CD4-positive, CD25-positive, alpha-beta regulatory T cell (primary cell): ENCODE data around the gene DYNLT3. TPM values are rescaled to one million over a fixed set of nuclear protein-coding genes. Genes with fewer than 3 reads are reported as not detected.

Experiments
- ATAC-seq, 2 donors: fragments of 150-1000 bp; cut with Tn5 transposase; one replicate each; pipeline ENCODE4 v1.10.0; 2021; ENCODE audit warnings: low read depth in 2 of 2, moderate number of reproducible peaks in 2 of 2, moderate library complexity in 1 of 2
- DNase-seq, 3 donors: peaks; one replicate each; pipeline versions ENCODE4 v3.0.0 to v3.0.0-alpha.2; 2012 to 2022; ENCODE audit warnings: mixed read lengths in 1 of 3
- H3K27ac ChIP-seq: one replicate; pipeline ENCODE4 v1.7.0; 2013; ENCODE audit warnings: mild to moderate bottlenecking, low read length; ENCODE audit not compliant: insufficient read depth, poor library complexity, severe bottlenecking
- H3K27me3 ChIP-seq: one replicate; pipeline ENCODE4 v1.7.0; 2013; ENCODE audit warnings: low read length; ENCODE audit not compliant: control insufficient read depth, insufficient read depth
- H3K36me3 ChIP-seq: one replicate; pipeline ENCODE4 v1.7.0; 2013; ENCODE audit warnings: mild to moderate bottlenecking, low read length, moderate library complexity; ENCODE audit not compliant: control insufficient read depth, insufficient read depth
- H3K4me1 ChIP-seq: 2 replicates; pipeline ENCODE4 v1.7.0; 2013; ENCODE audit warnings: mild to moderate bottlenecking, low read length; ENCODE audit not compliant: insufficient read depth, control insufficient read depth, poor library complexity, severe bottlenecking
- H3K4me3 ChIP-seq: one replicate; pipeline ENCODE4 v1.7.0; 2013; ENCODE audit warnings: low read depth, mild to moderate bottlenecking, low read length, moderate library complexity
- H3K9me3 ChIP-seq, 2 experiments: 1 replicate in 1 of 2; 2 replicates in 1 of 2; pipeline ENCODE4 v1.7.0; 2013; ENCODE audit warnings: low read length in 2 of 2, mild to moderate bottlenecking in 1 of 2, moderate library complexity in 1 of 2; ENCODE audit not compliant: control insufficient read depth in 2 of 2
- H3K27ac Mint-ChIP-seq, 3 donors: one replicate each; pipeline ENCODE4 v1.8.0; 2020 to 2022; ENCODE audit warnings: mild to moderate bottlenecking in 3 of 3, mixed read lengths in 3 of 3, moderate library complexity in 2 of 3
- H3K27me3 Mint-ChIP-seq: one replicate; pipeline ENCODE4 v1.8.0; 2022; ENCODE audit warnings: mild to moderate bottlenecking, mixed read lengths
- H3K36me3 Mint-ChIP-seq: one replicate; pipeline ENCODE4 v1.8.0; 2020; ENCODE audit warnings: mixed read lengths
- H3K4me1 Mint-ChIP-seq, 4 donors: one replicate each; pipeline ENCODE4 v1.8.0; 2020 to 2022; ENCODE audit warnings: mixed read lengths in 4 of 4, mild to moderate bottlenecking in 1 of 4
- H3K4me3 Mint-ChIP-seq, 4 donors: one replicate each; pipeline ENCODE4 v1.8.0; 2020 to 2022; ENCODE audit warnings: mild to moderate bottlenecking in 4 of 4, mixed read lengths in 4 of 4, moderate library complexity in 3 of 4
- H3K9me3 Mint-ChIP-seq, 7 donors: one replicate each; pipeline ENCODE4 v1.8.0; 2020 to 2022; ENCODE audit warnings: mixed read lengths in 7 of 7, mild to moderate bottlenecking in 3 of 7, moderate library complexity in 2 of 7
- polyA plus RNA-seq, 4 donors: library from polyadenylated mRNA; unstranded; fragments of 300-500 nt; fragmentation: Illumina TruSeq; gene quantifications; one replicate each; pipeline ENCODE4 v1.2.3, GENCODE V29; 2021
- total RNA-seq: library from RNA; stranded (reverse); gene quantifications from one replicate; pipeline ENCODE4 v1.2.3, GENCODE V29; 2022

The DYNLT3 gene
- total and polyA plus RNA-seq, 5 donors from 2014 or later: 18.8 to 32.5 (median 25.8) TPM

- H3K27me3 ChIP-seq: no peaks in the 10 kb centered on the region
- Mint-ChIP-seq H3K27ac (peak overlapping the region in 1 of 3 donors; percentile 56), H3K4me3 (no peak overlapping the region), H3K4me1 (peaks cover 0 to 23% (median 16%) of the 10 kb centered on the region in 4 donors), H3K27me3 (no peaks in the 10 kb centered on the region), H3K9me3 (no peaks in the 10 kb centered on the region), H3K36me3 (peaks cover 9% of the 10 kb centered on the region)
- H3K4me1 ChIP-seq: peaks cover 5% of the 10 kb centered on the region
- no peak overlapping the region for H3K27ac ChIP-seq
- ATAC-seq (no peak), DNase-seq (no peak)
- H3K4me3 ChIP-seq: no peak overlapping the region
- peaks cover 4% of the 10 kb centered on the region for H3K36me3 ChIP-seq
- no peaks in the 10 kb centered on the region for H3K9me3 ChIP-seq
Observed at GRCh38 chrX:37840931-37841330, 6.4 kb downstream of the DYNLT3 start.

- no peaks in the 10 kb centered on the region for H3K9me3 ChIP-seq
- no peak overlapping the region for H3K27ac ChIP-seq
- peaks cover 3% of the 10 kb centered on the region for H3K36me3 ChIP-seq
- H3K4me3 ChIP-seq: no peak overlapping the region
- Mint-ChIP-seq H3K9me3 (no peaks in the 10 kb centered on the region), H3K4me1 (no peaks in the 10 kb centered on the region), H3K27me3 (no peaks in the 10 kb centered on the region), H3K27ac (no peak overlapping the region), H3K36me3 (peaks cover 4% of the 10 kb centered on the region), H3K4me3 (no peak overlapping the region)
- H3K4me1 ChIP-seq: no peaks in the 10 kb centered on the region
- no peaks in the 10 kb centered on the region for H3K27me3 ChIP-seq
- DNase-seq: no peak
- ATAC-seq: no peak
Observed at GRCh38 chrX:37834937-37835336, 12.4 kb downstream of the DYNLT3 start.

GRCh38 chrX:37830371-37830770, 17.0 kb downstream of the DYNLT3 start:
- no peaks in the 10 kb centered on the region for H3K27me3 ChIP-seq
- H3K4me3 ChIP-seq: no peak overlapping the region
- no peaks in the 10 kb centered on the region for H3K9me3 ChIP-seq
- Mint-ChIP-seq H3K9me3 (no peaks in the 10 kb centered on the region), H3K27me3 (no peaks in the 10 kb centered on the region), H3K4me1 (peaks cover 0 to 10% (median 3%) of the 10 kb centered on the region in 4 donors), H3K4me3 (no peak overlapping the region), H3K36me3 (no peaks in the 10 kb centered on the region), H3K27ac (no peak overlapping the region)
- no peaks in the 10 kb centered on the region for H3K4me1 ChIP-seq
- ATAC-seq (no peak), DNase-seq (no peak)
- no peak overlapping the region for H3K27ac ChIP-seq
- H3K36me3 ChIP-seq: no peaks in the 10 kb centered on the region

GRCh38 chrX:37829721-37830120, 17.6 kb downstream of the DYNLT3 start:
- no peaks in the 10 kb centered on the region for H3K36me3 Mint-ChIP-seq
- ATAC-seq (no peak), DNase-seq (no peak)
- no peaks in the 10 kb centered on the region for H3K27me3 Mint-ChIP-seq
- H3K4me3 Mint-ChIP-seq: no peak overlapping the region
- H3K4me1 ChIP-seq: peaks cover 4% of the 10 kb centered on the region
- no peak overlapping the region for H3K4me3 ChIP-seq
- no peak overlapping the region for H3K27ac Mint-ChIP-seq
- H3K9me3 Mint-ChIP-seq: no peaks in the 10 kb centered on the region
- H3K27ac ChIP-seq: no peak overlapping the region
- H3K4me1 Mint-ChIP-seq: peaks cover 4 to 17% (median 9%) of the 10 kb centered on the region in 4 donors
- H3K27me3 ChIP-seq: no peaks in the 10 kb centered on the region
- no peaks in the 10 kb centered on the region for H3K36me3 ChIP-seq
- no peaks in the 10 kb centered on the region for H3K9me3 ChIP-seq

- H3K4me3 ChIP-seq: no peak overlapping the region
- peak; percentile 55 to 57 for ATAC-seq
- no peaks in the 10 kb centered on the region for H3K27me3 ChIP-seq
- H3K4me3 Mint-ChIP-seq: no peak overlapping the region
- peak overlapping the region in 1 of 3 donors; percentile 78 for H3K27ac Mint-ChIP-seq
- H3K9me3 Mint-ChIP-seq: no peaks in the 10 kb centered on the region
- no peak overlapping the region for H3K27ac ChIP-seq
- no peaks in the 10 kb centered on the region for H3K36me3 Mint-ChIP-seq
- H3K9me3 ChIP-seq: no peaks in the 10 kb centered on the region
- H3K4me1 Mint-ChIP-seq: peaks cover 4 to 23% (median 15%) of the 10 kb centered on the region in 4 donors
- no peaks in the 10 kb centered on the region for H3K36me3 ChIP-seq
- H3K27me3 Mint-ChIP-seq: no peaks in the 10 kb centered on the region
- H3K4me1 ChIP-seq: peaks cover 4% of the 10 kb centered on the region
- peak; percentile 28 to 66 (median 62) for DNase-seq
Observed at GRCh38 chrX:37825215-37825842, 22.0 kb downstream of the DYNLT3 start.

- peak in 1 of 3 donors; percentile 30 for DNase-seq
- Mint-ChIP-seq H3K4me1 (peaks cover 4 to 21% (median 14%) of the 10 kb centered on the region in 4 donors), H3K27ac (peak overlapping the region in 2 of 3 donors; percentile 9 to 78), H3K4me3 (no peak overlapping the region), H3K9me3 (no peaks in the 10 kb centered on the region), H3K27me3 (no peaks in the 10 kb centered on the region), H3K36me3 (no peaks in the 10 kb centered on the region)
- Histone ChIP-seq H3K9me3 (no peaks in the 10 kb centered on the region), H3K36me3 (no peaks in the 10 kb centered on the region), H3K27me3 (no peaks in the 10 kb centered on the region), H3K4me3 (no peak overlapping the region), H3K4me1 (peaks cover 4% of the 10 kb centered on the region), H3K27ac (no peak overlapping the region)
- no peak for ATAC-seq
Observed at GRCh38 chrX:37824491-37825214, 22.7 kb downstream of the DYNLT3 start.

- no peak for DNase-seq
- Histone ChIP-seq H3K9me3 (no peaks in the 10 kb centered on the region), H3K27me3 (peaks cover 2% of the 10 kb centered on the region), H3K27ac (no peak overlapping the region), H3K4me1 (peaks cover 4% of the 10 kb centered on the region), H3K4me3 (no peak overlapping the region), H3K36me3 (no peaks in the 10 kb centered on the region)
- no peaks in the 10 kb centered on the region for H3K27me3 Mint-ChIP-seq
- H3K27ac Mint-ChIP-seq: no peak overlapping the region
- H3K36me3 Mint-ChIP-seq: no peaks in the 10 kb centered on the region
- no peak overlapping the region for H3K4me3 Mint-ChIP-seq
- peaks cover 4 to 20% (median 11%) of the 10 kb centered on the region in 4 donors for H3K4me1 Mint-ChIP-seq
- no peaks in the 10 kb centered on the region for H3K9me3 Mint-ChIP-seq
- ATAC-seq: no peak
Observed at GRCh38 chrX:37820646-37821045, 26.7 kb downstream of the DYNLT3 start.

GRCh38 chrX:37818031-37818430, 29.3 kb downstream of the DYNLT3 start:
- H3K4me3 Mint-ChIP-seq: no peak overlapping the region
- H3K36me3 ChIP-seq: no peaks in the 10 kb centered on the region
- H3K27me3 ChIP-seq: peaks cover 2% of the 10 kb centered on the region
- no peaks in the 10 kb centered on the region for H3K4me1 ChIP-seq
- H3K27ac ChIP-seq: no peak overlapping the region
- peaks cover 0 to 7% (median 0%) of the 10 kb centered on the region in 4 donors for H3K4me1 Mint-ChIP-seq
- H3K27me3 Mint-ChIP-seq: no peaks in the 10 kb centered on the region
- H3K36me3 Mint-ChIP-seq: no peaks in the 10 kb centered on the region
- H3K4me3 ChIP-seq: no peak overlapping the region
- no peaks in the 10 kb centered on the region for H3K9me3 Mint-ChIP-seq
- DNase-seq: no peak
- no peaks in the 10 kb centered on the region for H3K9me3 ChIP-seq
- no peak for ATAC-seq
- H3K27ac Mint-ChIP-seq: no peak overlapping the region
